Adrenal gland (tissue), 5 donors: Measurements from ENCODE around the gene AVPR2.

Source experiments
- CTCF ChIP-seq, 6 experiments: fragments of 450-650 bp in 4 of 6; fragments of 200-600 bp in 2 of 6; sonication (generic) in 1 of 6; IDR thresholded peaks; 1 replicate in 5 of 6; 2 replicates in 1 of 6; pipeline versions ENCODE4 v1.5.1 to v1.8.0; 2016 to 2021; ENCODE audit warnings: antibody characterized with exemption in 6 of 6, mild to moderate bottlenecking in 2 of 6, moderate library complexity in 1 of 6
- POLR2A ChIP-seq, 2 donors: fragments of 450-650 bp; IDR thresholded peaks; one replicate each; pipeline ENCODE4 v1.6.1; 2017; ENCODE audit warnings: antibody characterized with exemption in 2 of 2, mild to moderate bottlenecking in 2 of 2, moderate library complexity in 1 of 2
- donor health status: DM: no; HTN: no; CAD: no.

- TF ChIP-seq CTCF (IDR thresholded peaks at IDR 0.05) (no peak), POLR2A (IDR thresholded peaks at IDR 0.05) (no peak)
Observed at GRCh38 chrX:153906126-153906917, 1.8 kb downstream of the AVPR2 start.
